Renal cortex interstitium (tissue), 11 donors: ENCODE measurements around the gene ANXA11. TPM values are rescaled to one million over a fixed set of nuclear protein-coding genes. Genes with fewer than 3 reads are reported as not detected.
A peak's percentile ranks its signal among the peaks of the same experiment; 100 is the strongest.

Source experiments
- DNase-seq, 11 donors: peaks; one replicate each; pipeline ENCODE4 v3.0.0-alpha.2; 2013; ENCODE audit warnings: low read depth in 9 of 11, low spot score in 4 of 11; ENCODE audit errors: extremely low read depth in 1 of 11
- polyA plus RNA-seq, 3 donors: library from polyadenylated mRNA; unstranded; fragments of 120-200 nt; gene quantifications; one replicate each; pipeline ENCODE4 v1.2.1, GENCODE V29; 2013; ENCODE audit not compliant: insufficient read length in 3 of 3

The ANXA11 gene
- polyA plus RNA-seq, 3 donors, result 112 to 143 (median 130) TPM

DNA sequence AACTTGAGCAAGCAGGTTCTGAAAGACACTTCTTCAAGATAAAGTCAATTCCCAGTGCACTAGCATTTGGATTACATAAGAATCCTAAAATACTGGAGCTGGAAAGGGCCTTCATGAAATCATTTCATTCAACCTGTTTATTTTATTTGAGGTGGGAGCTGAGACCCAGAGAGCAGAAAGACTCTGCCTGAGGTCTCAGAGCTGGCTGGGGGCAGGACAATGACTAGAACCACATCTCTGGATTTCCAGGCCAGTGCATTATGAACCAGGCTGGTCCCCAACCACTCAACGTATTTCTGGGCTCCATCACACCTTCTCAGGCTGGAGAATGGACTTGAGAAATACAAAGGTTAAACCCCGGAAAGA lies 8.4 kb downstream of the ANXA11 start:
- DNase-seq, result no peak

DNA sequence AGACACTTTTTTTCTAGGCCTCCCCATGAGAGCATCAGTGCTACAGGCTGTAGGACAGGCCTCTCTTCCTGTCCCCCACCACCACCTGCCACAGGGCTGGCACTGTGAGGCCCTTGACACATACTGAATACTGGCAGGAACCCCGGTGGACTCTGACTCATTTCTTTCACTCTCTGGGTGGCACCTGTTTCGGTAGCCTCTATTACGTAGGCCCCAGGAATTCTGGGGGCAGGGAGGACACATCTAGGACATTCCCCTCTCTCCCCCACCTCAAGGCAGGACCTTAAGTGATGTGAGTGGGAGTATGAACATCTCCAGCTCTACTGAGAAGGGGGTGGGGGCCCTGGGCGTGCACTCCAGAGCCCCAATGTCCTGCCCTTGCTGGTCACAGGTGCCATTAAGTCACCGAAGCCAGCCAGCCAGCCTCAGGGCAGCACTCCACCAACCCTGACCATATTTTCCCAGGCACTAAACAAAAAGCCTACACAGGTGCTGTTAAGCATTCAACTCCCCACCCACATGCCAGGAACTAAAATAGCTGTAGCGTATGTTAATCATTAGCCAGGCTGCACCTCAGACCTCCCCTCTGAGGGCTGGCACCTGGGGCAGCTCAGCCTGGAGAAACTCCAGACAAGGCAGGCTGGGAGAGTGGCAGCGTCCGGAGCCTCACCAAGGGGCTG lies 8.9 kb downstream of the ANXA11 start:
- DNase-seq, result peak in 7 of 11 donors; percentile 57 to 89 (median 83)

DNA sequence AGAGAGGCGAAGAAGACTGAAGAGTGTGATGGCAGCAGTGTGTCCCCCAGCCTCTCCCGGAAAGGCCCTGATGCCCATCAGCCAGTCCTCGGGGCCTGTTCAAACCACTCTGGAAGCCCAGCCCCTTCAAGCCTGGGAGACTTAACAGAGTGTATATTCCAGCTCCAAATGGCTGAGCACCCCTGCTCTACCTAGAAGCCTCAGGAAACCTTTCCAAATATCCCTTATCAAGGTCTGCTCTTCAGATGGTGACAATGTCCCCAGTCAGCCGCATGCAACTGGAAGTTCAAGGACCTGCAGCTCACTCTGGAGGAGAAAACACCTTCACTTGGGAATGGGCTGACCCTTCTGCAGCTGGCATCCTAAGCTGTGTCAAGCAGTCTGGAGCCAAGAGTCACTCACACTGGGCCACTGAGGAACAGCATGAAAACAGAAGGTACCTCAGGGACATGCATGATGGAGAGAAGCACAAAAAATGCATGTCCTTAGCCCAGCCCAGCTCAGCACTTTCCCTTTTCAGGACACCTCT lies 10.2 kb downstream of the ANXA11 start:
- DNase-seq, result no peak

DNA sequence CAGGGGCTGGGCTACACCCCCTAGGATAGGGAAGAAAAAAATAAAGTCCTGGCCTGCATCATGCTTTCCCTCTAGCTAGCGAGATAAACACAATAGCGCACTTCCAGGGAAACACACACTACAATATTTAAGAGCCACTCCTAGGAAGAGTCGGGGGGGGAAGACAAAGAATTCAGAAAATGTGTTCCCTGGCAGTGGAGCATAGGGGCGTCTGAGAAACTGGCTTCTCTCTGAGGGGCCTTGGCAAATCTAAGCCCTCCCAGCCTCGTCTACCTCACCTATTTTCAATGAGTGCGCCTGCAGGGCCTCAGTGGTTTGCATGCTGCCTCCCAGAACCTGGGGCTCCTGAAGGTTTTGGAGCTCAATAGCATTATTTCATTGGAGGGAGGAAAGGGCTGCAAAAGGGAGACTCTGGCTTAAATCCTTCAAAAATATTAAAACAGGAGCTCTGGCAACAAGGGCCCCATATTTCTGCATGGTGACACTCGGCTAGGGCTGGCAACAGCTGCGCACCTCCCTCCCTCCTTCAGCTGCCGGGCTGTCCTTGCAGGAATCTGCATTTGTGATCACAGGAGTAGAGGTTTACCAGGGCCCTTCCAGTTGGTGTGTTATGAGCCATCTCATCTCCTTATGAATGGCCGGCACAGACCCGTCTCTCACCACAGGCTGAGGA lies 10.8 kb downstream of the ANXA11 start:
- DNase-seq, result no peak

- DNase-seq, result no peak
Measured at GRCh38 chr10:80192553-80192952, 12.8 kb downstream of the ANXA11 start.

DNA sequence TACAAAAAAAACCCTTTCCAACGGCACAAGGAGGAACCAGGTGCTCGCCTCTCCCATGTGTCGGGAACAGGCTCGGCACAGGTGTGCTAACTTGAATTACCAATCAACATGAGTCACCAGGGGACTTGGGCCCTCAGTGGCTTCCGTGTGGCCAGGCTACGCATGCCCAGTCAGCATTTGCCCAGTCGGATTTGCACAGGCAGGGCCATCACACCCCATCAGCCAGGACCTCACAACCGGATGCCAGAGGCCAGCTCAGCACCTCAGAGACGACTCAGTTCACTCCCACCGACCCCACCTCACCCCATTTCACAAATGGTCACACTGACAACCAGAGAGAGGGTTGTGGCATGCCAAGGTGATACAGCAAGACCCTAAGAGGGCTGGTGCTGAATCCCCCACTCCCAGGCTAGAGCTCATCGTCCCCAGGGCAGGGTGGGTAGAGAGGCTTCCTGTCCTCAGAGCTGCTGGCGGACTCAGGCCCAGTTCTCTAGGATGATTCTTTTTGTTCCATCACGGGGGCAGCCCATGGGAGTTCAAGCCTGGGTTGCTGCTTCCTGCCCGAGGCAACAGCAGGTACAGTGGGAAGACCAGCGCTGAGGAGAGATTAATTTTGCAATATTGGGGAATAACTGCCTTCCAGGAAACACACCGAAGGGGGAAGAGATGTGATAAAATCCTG lies 13.6 kb downstream of the ANXA11 start:
- DNase-seq, result no peak

DNA sequence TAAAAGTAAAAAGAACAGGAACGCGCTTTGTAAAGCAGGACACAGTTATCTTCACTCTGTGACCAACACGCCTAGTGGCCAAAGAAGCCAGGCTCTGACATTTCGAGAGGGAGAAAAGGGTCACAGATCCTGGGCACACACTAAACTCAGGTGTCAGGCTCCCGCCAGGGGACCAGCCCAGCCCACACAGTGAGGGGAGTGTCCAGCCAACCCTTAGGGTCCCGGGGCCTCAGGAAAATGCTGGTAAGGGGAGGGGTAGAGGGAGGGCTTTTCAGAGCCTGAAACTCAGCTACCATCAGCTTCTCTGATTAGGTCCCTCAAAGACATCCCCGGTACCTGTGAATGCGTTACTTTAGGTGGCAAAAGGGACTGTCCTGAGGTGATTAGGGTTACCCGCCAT lies 16.6 kb downstream of the ANXA11 start:
- DNase-seq, result no peak

GRCh38 chr10:80187465-80188409 lies 17.6 kb downstream of the ANXA11 start:
- DNase-seq, result no peak

DNA sequence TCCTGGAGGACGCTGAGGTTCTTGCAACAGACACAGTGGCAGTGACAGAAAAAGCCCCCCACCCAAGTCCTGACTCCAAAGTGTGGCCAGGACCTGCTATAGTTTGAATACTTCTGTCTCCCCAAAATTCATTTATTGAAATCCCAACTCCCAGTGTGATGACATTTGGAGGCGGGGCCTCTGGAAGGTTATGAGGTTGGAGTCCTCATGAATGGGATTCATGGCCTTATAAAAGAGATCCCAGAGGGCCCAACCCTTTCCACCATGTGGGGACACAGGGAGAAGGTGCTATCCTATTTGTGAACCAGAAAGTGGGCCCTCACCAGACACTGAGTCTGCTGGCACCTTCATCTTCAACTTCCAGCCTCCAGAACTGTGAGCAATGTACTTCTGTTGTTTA lies 18.3 kb downstream of the ANXA11 start:
- no peak for DNase-seq

DNA sequence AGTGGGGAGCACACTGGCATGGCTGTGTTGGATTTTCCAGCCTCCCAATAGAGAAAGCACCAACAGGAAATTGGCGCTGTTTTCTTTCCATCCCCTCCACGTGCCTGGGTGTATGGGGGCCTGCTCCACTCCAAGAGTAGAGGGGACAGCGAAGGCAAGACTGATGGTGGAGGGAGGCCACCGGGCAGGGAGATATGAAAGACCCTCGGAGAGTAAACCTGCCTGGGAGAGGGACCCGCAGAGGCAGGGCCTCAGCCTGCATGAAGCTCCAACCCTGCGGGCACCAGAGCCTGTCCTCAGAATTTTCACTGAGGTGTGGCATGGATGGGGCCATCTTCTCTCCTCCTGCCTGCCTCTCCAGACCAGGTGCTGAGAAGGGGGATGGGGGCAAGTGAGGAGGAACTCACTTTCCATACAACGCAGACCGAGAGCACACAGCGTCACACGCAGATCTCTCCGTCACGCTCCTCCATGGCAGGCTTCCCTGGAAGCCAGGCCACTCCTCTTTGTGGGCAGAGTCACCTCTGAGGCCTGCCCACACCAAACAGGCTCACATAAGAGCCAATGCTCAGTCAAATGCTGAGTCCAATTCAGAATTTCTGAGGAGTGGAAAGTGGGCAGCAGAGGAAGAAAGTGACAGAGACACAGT lies 18.8 kb downstream of the ANXA11 start:
- DNase-seq, result peak in 1 of 11 donors; percentile 11

DNA sequence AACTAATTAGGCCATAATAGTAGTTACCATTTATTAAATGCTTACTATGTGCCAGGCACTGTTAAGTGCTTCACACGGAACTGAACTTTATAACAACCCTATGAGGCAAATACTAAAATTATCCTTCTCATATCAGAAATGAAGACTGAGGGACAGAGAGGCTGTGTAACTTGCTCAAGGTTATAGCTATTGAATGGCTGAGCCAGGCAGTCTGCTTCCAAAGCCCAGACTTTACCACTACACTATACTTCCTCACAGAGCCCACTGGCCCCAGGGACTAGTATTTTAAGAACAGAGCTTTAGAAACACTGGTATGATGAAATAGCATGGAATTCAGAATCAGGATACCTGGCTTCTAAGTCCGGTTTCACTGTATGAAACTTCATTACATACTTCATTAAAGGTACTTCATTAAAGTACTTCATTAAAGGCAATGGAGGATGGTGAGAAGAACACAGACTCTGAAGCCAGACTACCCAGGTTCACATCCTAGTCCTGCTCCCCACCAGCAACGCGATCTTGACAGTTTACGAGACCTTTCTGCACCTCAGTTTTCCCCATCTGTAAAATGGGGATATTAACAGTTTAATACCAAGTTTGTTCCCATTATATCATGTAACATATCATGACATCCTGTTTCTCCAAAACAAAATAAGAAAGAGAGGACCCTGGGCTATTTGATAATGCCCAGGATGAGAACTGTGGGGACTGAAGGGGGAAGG lies 19.6 kb downstream of the ANXA11 start:
- no peak for DNase-seq

GRCh38 chr10:80184291-80184690 lies 21.0 kb downstream of the ANXA11 start:
- no peak for DNase-seq

GRCh38 chr10:80183436-80183835 lies 21.9 kb downstream of the ANXA11 start:
- DNase-seq, result no peak

DNA sequence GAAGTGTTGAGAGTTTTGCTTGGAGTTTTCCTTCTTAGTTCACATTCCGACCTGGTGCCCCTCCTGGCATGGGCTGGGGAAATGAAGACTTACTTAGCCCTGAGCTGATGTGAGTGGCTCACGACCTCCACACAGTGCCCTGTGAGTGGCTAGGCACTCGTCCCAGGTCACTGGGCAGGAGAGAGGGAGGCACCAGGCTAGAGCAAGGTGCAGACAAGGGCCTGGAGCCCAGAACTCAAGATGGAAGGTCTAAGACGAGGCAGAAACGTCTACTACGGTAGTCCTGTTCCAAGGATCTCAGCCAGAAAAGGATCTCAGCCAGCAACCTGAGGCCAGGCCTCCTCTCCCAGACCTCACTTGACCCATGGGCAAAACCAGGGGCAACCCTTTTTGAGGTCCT lies 22.4 kb downstream of the ANXA11 start:
- DNase-seq, result no peak

DNA sequence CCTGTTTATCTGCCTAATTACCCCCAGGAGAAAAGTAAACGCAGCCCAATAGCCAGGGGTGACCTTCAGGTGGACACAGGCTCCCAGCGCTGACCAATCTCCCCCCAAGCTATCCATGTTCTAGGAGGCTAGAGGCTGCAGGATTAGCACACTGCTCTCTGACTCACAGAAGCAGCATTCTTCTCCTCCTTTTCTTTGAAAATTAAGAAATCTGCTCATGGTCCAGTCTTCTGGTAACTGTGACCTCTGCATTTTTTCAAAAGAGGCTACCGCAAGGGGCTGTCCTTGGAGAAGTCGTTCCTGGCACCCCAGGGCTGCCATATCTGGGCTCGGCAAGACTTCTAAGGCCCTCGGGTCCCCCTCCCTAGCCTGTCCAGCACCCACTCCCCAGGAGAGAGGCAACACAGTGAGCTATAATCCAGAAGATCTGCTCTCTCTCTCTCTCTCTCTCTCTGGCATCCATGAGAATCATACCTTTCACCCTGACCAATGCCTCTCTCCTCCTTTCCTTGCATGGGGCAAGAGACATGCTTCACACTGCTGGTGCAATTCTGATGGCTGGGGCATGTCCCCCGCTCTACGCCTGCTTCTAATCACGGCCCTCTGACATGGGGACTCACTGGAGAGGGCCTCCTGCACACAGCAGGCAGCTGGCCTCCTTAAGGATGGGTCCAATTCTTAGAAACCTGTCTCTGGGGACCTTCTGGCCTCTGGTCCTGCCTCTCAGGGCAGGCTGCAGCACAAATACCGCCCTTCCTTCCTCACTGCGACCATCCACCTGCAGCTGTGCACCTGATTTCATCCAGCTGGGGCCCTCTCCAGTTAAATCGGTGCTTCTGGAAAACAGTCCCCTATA lies 27.3 kb downstream of the ANXA11 start:
- no peak for DNase-seq

GRCh38 chr10:80176526-80176925 lies 28.8 kb downstream of the ANXA11 start:
- no peak for DNase-seq
